GM21528 (cell line): ENCODE measurements around the gene RALA.
"Not testable (repeated sequence)": the region's sequence is repeated elsewhere in the genome, so short reads cannot be mapped to it uniquely, and the experiment has no call there.

Source experiments
- ATAC-seq: cut with Tn5 transposase; IDR thresholded peaks from one replicate; pipeline ENCODE4 v1.9.1; 2021; ENCODE audit warnings: mild to moderate bottlenecking, moderate library complexity; ENCODE audit not compliant: unreplicated experiment, low FRiP score

RALA gene

GRCh38 chr7:39644170-39644569 is 20.8 kb downstream of the RALA start:
- ATAC-seq = no peak

DNA sequence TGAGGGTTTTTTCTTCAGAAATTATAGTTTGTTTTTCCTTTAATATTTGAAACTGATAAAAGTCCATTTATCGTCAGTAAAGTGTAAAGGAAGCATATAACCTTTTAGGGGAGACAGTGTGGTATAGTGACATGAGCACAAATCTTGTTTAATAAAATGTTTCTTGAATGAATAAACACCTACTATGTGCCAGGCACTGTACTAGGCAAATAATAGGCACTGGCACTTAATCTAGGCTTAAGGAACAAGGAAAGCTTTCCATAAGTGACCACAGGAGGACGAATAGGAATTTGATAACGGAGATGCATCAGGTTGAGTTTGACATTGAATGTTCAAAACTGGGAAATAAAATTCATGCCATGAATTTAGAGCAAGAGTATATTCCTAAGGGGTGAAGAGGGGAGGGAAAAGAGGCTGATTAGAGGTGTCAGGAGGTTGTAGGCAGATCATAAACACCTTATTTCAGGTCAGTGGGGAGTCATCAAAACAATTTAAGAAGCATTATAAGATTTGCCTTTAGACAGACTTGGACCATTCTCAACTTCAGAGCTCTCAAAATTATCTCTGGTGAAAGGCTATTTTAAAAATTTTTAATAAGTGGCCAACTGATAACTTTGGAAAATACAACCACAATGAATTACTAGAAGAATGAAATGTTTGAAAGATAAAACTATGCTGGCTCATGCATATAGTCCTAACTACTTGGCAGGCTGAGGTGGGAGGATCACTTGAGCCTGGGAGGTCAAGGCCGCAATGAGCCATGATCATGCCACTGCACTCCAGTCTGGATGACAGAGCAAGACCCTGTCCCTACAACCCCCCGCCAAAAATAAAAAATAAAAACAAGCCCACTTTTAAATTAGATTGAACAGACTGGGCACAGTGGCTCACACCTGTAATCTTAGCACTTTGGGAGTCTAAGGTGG is 22.4 kb downstream of the RALA start:
- ATAC-seq = no peak

GRCh38 chr7:39647816-39648215 is 24.4 kb downstream of the RALA start:
- ATAC-seq = no peak

- no peak for ATAC-seq
These were observed 27.3 kb downstream of the RALA start for GRCh38 chr7:39650676-39651075.

- ATAC-seq = no peak
These were observed 27.9 kb downstream of the RALA start for GRCh38 chr7:39651265-39651664.

- ATAC-seq = no peak
These were observed 33.0 kb downstream of the RALA start for GRCh38 chr7:39656415-39656814.

DNA sequence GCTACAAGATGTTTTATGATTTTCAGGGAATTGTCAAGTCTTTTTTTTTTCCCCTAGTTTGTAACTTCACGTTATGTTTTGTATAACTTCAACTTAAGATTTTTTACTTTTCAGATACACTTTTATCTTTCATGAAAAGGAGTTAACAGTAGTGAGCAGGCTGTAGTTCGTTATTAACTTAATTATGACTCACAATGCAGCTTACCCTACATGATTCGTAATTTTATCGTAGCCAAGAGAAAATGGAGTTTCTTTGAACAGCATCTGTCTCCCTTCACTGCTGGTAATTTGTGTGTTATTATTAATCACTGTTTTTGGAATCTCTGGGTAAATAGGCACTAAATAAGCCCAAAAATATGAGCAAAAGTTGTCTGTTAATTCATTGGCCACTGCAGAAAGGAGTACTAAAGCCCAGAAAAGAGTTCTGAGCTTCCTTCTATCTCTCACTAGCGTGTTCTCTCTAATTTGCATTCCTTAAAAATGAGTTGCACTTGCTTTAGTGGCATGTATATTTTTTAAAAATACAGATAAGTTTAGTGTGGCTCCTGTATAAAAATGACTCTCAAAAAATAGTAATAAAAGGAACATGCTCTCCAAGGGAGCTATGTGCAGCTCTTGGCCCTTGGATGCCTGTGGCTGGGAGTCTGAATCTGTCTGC is 36.1 kb downstream of the RALA start:
- no peak for ATAC-seq

DNA sequence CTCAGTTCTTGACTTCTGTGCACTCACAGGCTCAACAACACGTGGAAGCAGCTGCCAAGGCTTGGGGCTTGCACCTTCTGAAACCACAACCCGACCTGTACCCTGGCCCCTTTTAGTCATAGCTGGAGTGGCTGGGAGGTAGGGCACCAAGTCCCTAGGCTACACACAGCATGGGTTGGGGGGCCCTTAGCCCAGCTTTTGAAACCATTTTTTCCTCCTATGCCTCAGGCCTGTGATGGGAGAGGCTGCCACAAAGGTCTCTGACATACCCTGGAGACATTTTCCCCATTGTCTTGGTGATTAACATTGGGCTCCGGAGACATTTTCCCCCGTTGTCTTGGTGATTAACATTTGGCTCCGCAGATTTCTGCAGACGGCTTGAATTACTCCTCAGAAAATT is 38.6 kb downstream of the RALA start:
- ATAC-seq = no peak

GRCh38 chr7:39663263-39663662 is 39.9 kb downstream of the RALA start:
- ATAC-seq = no peak

DNA sequence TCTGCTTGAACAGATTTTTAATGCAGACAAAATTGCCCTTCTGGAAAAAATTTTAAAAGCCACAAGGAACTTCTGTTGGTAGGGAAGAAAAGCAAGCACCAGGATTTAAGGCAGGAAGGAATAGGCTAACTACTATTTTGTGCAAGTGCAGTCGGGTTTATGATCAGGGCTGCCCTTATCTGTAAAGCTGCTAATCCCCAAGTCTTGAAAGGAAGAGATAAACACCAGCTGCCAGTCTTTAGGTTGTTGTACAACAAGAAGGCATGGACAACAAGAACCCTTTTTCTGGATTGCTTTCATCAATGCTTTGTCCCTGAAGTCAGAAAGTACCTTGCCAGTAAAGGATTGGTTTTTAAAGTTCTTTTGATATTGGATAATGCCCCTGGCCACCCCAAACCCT is 40.7 kb downstream of the RALA start:
- no peak for ATAC-seq

DNA sequence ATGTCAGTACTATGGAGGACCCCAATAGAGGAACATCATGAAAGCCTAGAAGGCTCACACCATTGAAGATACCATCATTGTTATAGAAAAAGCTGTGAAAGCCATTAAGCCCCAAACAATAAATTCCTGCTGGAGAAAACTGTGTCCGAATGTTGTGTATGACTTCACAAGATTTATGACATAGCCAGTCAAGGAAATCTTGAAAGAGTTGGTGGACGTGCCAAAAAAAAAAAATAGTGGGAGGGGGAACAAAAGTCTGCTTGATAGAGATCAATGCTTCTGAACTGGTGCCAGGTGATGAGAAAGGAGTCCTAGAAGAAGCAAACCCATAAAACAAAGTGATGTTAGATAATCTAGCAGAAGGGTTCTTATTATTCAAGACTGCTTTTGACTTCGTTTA is 41.2 kb downstream of the RALA start:
- ATAC-seq = no peak

DNA sequence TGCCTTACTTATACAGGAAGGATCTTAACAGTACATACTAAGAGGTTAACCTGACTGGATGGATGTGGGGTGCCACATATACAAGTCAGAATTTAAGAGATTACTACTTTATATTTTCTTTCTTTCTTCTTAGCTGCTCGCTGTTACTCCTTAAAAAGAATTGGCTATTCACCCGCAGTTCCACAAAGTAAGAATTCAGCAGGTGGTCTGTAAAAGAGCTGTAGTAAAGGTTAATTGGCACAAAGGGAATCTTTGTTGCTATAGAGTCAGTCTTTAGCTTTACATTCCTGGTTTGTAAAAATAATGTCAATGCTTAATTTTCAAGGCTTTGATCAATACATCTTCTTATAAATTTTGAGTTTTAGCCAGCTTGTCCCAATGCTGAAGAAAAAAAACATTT is 43.2 kb downstream of the RALA start:
- ATAC-seq = no peak

DNA sequence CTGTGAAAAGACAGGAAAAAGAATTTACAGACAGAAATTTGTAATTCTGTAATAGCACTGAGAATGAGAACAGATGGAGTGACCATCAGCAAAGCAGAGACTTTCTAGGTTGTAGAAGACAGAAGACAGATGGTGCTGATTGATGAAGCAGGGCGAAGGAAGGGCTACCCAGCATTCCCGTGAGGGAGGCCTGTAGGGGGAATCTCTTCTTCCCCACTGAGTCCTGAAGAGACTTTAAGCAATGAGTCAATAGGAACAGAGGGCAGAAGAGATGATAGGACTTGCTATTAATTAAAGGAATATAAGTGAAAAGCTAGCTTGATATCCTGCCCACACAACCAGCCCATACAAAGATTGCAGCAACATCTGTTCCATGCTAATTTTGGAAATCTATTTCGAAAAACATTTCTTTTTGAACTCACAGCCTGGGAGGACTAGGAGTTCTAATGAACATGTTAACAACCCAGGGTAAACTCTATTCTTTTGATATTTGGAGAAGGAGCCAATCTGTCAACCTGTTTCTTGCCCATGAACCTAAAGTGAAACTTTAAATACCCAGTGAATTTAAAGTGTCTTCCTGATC is 44.1 kb downstream of the RALA start:
- ATAC-seq = no peak

DNA sequence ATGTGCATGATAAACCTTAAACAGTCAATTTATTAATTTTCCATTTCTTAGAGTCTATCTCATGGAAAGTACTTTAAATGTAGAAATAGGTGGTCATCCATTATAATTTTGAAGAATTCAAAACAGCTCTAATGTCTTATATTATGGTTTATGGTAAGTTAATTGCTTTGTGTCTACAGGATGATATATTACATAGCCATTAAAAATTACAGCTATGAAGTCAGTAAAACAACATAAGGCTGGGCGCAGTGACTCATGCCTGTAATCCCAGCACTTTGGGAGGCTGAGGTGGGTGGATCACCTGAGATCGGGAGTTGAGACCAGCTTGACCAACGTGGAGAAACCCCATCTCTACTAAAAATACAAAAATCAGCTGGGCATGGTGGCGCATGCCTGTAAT is 44.9 kb downstream of the RALA start:
- not testable (repeated sequence) for ATAC-seq

- ATAC-seq = no peak
These were observed 46.7 kb downstream of the RALA start for GRCh38 chr7:39670052-39670451.

DNA sequence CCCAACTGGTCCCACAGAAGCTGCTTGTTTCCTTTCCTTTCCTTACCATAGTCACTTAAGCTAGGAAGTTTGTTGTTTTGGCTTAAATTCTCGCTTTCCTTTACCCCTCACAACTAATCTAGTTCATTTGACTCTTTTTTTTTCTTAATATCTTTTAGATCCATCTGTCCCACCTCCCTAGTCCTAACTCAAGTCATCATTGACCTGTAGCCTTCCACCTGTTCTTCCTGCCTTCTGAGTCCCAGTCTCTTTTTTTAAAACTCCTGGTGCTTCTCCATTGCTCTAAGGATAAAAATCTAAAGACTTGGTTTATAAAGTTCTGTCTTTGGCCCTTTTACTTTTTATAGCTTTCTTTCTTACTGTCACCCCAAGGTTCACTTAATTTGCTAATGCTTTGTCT is 47.6 kb downstream of the RALA start:
- ATAC-seq = no peak

- ATAC-seq = no peak
These were observed 48.8 kb downstream of the RALA start for GRCh38 chr7:39672176-39672575.

- no peak for ATAC-seq
These were observed 50.5 kb downstream of the RALA start for GRCh38 chr7:39673868-39674267.

DNA sequence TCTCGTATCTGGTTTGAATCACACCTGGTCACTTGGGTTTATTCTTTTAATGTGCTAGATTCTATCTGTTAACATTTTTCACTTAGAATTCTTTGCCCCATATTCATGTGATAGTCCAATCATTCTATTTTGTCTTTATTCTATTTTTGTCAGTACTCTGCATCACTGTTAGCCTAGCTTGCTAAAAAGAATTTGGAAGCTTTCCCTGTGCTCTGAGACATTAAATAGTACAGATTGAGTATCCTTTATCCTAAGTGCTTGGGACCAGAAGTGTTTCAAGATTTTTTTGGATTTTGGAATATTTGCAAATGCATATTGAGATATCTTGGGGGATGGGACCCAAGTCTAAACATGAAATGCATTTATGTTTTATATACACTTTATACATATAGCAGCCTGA is 51.0 kb downstream of the RALA start:
- no peak for ATAC-seq

GRCh38 chr7:39676346-39676745 is 53.0 kb downstream of the RALA start:
- no peak for ATAC-seq

- no peak for ATAC-seq
These were observed 55.7 kb downstream of the RALA start for GRCh38 chr7:39678930-39679709.
